GM18519 (cell line): ENCODE data around the gene RDH11.

Source experiments
- ATAC-seq: cut with Tn5 transposase; IDR thresholded peaks from one replicate; pipeline ENCODE4 v1.9.1; 2021; ENCODE audit warnings: mild to moderate bottlenecking, moderate library complexity; ENCODE audit not compliant: unreplicated experiment, low FRiP score

The RDH11 gene

DNA sequence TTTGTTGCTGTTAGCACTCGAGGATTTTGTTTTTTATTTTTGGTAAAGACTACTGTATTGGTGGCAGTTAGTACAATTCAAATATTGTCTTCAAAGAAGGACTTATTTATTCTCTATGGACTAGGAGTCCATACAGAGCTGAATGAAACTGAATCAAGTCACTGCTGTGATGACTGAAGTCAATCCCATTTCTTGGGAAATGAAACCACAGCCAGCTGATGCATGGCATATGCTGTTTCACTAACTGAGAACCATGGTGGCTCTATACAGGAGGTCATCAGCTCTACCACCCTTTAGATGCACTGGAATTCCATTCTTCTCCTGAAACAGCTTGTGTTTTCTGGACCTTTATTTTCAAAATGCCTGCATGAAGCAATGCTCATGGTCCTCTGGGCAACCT lies 43.4 kb downstream of the RDH11 start:
- ATAC-seq, result no peak

- ATAC-seq, result no peak
Measured at GRCh38 chr14:67650694-67651093, 44.9 kb downstream of the RDH11 start.

GRCh38 chr14:67650151-67650550 lies 45.4 kb downstream of the RDH11 start:
- ATAC-seq, result no peak

DNA sequence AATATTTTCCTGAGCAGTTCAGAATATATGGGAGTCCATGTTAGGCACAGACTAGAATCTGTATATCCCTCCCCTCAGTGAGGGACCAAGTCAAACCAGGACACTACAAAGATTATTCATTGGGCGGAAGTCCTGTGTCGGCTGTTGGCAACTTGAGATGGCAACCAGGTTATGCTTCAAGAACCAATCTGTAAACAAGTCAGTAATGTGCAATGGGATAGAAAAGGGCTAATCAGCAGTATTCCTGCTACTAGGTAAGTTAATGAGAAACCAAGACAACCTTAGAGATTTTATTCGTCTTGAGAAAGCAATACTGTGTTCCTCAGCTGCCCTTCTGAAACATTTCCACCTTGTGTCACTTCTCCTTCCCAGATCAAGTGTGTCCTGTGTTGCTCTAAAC lies 49.4 kb downstream of the RDH11 start:
- no peak for ATAC-seq

DNA sequence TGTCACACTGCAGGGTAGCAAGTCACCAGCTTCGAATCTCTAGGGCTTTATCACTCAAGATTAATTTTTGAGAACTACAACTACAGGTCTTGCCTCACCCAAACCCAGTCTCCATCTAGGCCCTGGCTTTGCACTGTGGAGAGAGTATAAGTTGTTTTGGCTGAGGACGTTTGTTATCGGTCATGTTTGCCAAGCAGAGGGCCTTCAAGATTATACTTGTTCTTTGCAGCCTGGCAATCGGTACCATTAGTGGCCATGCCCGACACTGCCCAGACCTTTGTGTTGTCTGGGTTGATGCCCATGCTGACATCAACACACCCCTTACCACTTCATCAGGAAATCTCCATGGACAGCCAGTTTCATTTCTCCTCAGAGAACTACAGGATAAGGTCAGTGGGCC lies 50.1 kb downstream of the RDH11 start:
- ATAC-seq, result no peak

GRCh38 chr14:67644428-67644827 lies 51.1 kb downstream of the RDH11 start:
- no peak for ATAC-seq

DNA sequence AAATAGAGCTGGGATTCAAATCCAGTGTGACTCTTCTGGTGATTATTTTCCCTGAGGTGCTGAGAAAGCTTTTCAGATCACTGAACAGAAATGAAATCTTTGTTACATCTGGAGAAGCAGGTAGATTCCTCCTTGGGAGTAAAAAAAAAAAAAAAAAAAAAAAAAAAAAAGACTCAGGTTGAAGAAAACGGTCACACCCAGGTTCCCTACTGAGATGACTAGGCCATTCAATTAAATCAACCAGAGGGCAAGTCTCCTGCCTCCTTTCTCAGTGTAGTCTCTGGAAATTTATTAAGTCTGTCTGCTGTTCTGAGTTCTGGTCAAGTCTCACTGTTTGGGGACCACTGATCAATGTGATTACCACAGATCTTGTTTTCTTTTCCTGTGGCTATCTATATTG lies 51.9 kb downstream of the RDH11 start:
- no peak for ATAC-seq

GRCh38 chr14:67641902-67642749 lies 53.4 kb downstream of the RDH11 start:
- no peak for ATAC-seq

GRCh38 chr14:67641480-67641879 lies 54.1 kb downstream of the RDH11 start:
- no peak for ATAC-seq

GRCh38 chr14:67638642-67639041 lies 56.9 kb downstream of the RDH11 start:
- ATAC-seq, result no peak

- ATAC-seq, result peak; percentile 51
Measured at GRCh38 chr14:67636361-67636919, 59.1 kb downstream of the RDH11 start.

DNA sequence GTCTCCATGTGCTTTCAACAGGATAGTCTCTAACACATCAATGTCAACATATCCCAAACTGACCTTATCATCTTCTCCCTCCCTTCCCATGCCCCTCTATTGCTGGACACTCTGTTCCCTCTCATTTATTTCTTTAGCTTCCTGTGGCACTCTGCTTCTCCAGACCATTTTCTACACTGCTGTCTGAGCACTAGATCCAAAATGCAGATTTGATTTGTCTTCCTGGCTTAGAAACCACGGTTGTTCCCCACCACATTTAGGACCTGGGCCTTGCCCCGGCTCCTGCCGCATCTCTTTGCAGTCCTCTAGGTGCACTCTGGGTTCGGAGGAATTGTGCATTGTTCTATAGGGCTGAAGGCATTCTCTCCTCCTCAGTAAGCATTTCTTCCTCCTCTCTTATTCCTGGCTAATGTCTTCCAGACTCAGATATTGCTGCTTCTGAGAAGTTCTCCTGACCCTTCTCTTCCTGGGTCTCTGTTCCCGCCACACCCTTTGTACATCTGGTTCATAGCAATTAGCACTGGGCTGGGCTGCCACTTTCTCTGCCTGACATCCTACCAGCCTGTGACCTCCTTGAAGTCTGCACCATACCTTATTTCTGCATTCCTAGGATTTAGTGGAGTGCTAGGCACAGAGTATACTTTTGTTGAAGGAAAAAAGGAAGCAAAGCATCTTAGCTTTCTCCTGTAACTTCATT lies 62.0 kb downstream of the RDH11 start:
- ATAC-seq, result no peak

DNA sequence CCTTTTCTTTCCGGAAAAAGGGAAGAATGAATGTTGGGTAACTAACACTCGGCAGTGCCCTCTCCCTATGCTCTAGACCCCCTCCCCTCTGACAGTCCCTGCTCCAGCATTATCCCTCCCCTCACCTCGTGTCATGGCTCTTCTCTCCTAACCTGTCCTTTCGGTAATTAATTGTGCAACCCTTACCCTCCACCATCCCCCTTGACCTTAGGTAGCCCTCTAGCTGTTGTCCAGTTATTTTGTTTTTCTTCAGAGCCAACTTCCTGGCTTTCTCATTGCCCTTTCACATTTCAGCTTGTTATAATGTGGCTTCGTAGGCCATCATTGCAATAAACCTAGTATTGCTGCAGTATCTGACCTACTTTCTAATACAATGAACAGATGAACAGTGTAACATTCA lies 64.6 kb downstream of the RDH11 start:
- ATAC-seq, result no peak

DNA sequence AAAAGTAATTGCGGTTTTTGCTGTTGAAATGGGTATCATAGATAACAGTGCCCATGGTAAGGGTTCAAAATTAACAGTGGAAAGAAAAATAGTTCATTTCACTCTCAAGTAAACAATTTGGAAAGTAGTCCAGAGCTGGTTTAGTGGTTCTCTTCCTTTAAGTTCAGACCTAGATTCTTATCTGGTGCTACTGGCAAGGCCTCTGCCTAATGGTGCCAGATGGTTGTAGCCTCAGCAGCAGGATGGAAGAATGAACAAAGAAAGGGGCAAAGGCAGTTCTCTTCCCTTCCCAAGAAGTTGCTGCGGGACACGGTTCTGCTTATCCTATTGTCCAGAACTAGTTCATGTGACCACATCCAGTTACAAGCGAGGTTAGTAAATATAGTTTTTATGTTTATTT lies 65.4 kb downstream of the RDH11 start:
- ATAC-seq, result no peak

DNA sequence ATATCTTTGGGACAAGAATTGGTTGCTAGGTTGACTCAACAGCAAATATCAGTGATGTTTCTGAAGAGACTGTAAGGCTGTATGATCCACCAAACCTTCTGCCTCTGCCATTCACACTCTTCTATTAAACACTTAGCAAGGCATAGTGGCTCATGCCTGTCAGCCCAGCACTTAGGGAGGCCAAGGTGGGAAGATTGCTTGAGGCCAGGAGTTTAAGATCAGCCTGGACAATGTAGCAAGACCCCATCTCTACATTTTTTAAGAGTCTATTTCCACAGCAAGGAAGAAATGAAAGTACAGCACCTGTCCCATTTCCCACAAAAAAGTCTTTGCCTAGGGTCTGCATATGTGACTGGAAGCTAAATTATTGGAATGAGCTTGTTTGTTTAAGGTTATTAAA lies 68.0 kb downstream of the RDH11 start:
- no peak for ATAC-seq
